OCI-LY3 (cell line): ENCODE measurements around the gene RRP36.

ENCODE experiments used
- CTCF ChIP-seq: fragments of 200-600, 300-600 bp; sonication (generic); IDR thresholded peaks from 2 replicates; pipeline ENCODE4 v1.5.1; 2014; ENCODE audit warnings: antibody characterized with exemption, low read length, low read depth
- EZH2phosphoT487 ChIP-seq: fragments of 200-600 bp; shearing (Covaris generic); IDR thresholded peaks from 2 replicates; pipeline ENCODE4 v1.6.1; 2018; ENCODE audit warnings: antibody characterized with exemption, mixed run types, low read depth

- TF ChIP-seq CTCF (no peak), EZH2phosphoT487 (no peak)
Observed at GRCh38 chr6:43052225-43052841, 30.9 kb downstream of the RRP36 start.
